HG03066 (cell line): Measurements from ENCODE around the gene KCNQ1.

Experiments
- ATAC-seq: cut with Tn5 transposase; IDR thresholded peaks from one replicate; pipeline ENCODE4 v1.9.1; 2021; ENCODE audit warnings: low read depth; ENCODE audit not compliant: unreplicated experiment

The KCNQ1 gene

GRCh38 chr11:2409611-2410468 is 35.0 kb upstream of the KCNQ1 start:
- no peak for ATAC-seq

- no peak for ATAC-seq
Measured at GRCh38 chr11:2410616-2411015, 34.2 kb upstream of the KCNQ1 start.

- no peak for ATAC-seq
Measured at GRCh38 chr11:2411446-2412305, 33.1 kb upstream of the KCNQ1 start.

- no peak for ATAC-seq
Measured at GRCh38 chr11:2412323-2412722, 32.5 kb upstream of the KCNQ1 start.

GRCh38 chr11:2413742-2414579 is 30.8 kb upstream of the KCNQ1 start:
- no peak for ATAC-seq

GRCh38 chr11:2414616-2415015 is 30.2 kb upstream of the KCNQ1 start:
- no peak for ATAC-seq

GRCh38 chr11:2415171-2415570 is 29.6 kb upstream of the KCNQ1 start:
- ATAC-seq, result no peak

GRCh38 chr11:2415601-2416380 is 29.0 kb upstream of the KCNQ1 start:
- no peak for ATAC-seq

GRCh38 chr11:2416765-2417164 is 28.0 kb upstream of the KCNQ1 start:
- no peak for ATAC-seq

- ATAC-seq, result no peak
Measured at GRCh38 chr11:2417856-2418692, 26.7 kb upstream of the KCNQ1 start.

- ATAC-seq, result no peak
Measured at GRCh38 chr11:2418693-2419360, 26.0 kb upstream of the KCNQ1 start.

GRCh38 chr11:2419638-2420501 is 24.9 kb upstream of the KCNQ1 start:
- no peak for ATAC-seq

- no peak for ATAC-seq
Measured at GRCh38 chr11:2420502-2421225, 24.1 kb upstream of the KCNQ1 start.

GRCh38 chr11:2421226-2421994 is 23.4 kb upstream of the KCNQ1 start:
- no peak for ATAC-seq

GRCh38 chr11:2421996-2422395 is 22.8 kb upstream of the KCNQ1 start:
- ATAC-seq, result no peak

GRCh38 chr11:2422461-2423156 is 22.2 kb upstream of the KCNQ1 start:
- ATAC-seq, result no peak
